HG03159 (cell line): ENCODE measurements around the gene ARHGEF4.
"Not testable (repeated sequence)": the region's sequence is repeated elsewhere in the genome, so short reads cannot be mapped to it uniquely, and the experiment has no call there.

Experiments
- ATAC-seq: cut with Tn5 transposase; IDR thresholded peaks from one replicate; pipeline ENCODE4 v1.9.1; 2021; ENCODE audit warnings: mild to moderate bottlenecking, moderate library complexity; ENCODE audit not compliant: unreplicated experiment

The ARHGEF4 gene

GRCh38 chr2:131046028-131046917 lies 209.6 kb downstream of the ARHGEF4 start:
- no peak for ATAC-seq

DNA sequence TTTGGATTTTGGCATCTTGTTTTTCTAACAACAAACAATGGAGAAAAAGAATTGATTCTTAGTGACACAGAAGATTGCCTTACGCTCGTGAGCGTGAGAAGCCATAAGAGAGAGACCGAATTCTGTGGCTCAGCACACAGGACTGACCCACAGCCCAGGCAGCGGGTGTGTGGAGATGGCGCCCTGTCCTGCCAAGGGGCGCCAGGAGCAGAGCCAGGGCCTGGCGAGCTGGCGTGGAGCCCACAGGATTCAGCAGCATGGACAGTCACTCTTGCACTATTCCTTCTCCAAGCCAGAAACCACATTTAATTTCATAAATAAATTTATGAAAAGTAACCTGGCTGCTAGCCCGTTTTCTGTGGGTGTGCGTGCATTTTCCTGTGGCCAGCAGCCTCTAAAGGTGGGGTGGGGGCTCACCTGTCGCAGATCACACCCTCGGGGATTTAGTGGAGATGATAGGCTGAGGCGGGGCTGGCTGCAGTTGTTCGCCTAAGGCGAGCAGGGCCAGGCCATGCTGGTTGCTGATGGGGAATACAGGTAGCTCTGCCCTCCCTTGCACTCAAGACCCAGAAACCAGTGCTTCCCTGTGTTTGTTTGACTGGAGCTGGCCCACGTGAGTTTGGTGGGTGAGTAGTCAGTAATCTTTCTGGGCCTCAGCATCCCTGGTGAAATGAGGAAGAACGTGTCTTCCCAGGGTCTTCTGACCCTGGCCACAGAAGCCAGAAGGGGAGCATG lies 210.4 kb downstream of the ARHGEF4 start:
- no peak for ATAC-seq

GRCh38 chr2:131047920-131048560 lies 211.3 kb downstream of the ARHGEF4 start:
- no peak for ATAC-seq

DNA sequence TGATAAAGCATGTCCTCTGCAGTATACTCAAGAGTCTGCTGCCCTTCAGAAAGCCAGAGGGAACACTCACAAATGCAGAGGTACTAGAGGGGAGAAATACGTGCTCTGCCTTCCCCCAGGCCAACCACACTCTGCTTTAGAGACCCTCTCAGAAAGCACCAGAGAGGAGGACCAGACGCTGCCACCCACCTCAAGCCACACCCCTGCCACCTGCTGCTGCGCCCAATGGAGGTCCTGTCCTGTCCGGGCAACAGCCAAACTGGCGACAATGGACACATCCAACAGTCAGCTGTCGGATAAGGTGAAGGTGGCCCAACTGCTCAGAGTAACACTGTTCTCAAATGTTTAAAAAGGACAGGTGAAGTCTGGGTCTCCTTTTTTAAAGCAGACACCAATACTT lies 211.9 kb downstream of the ARHGEF4 start:
- no peak for ATAC-seq

- no peak for ATAC-seq
These were observed 212.5 kb downstream of the ARHGEF4 start for GRCh38 chr2:131049150-131049718.

- no peak for ATAC-seq
These were observed 214.2 kb downstream of the ARHGEF4 start for GRCh38 chr2:131050896-131051295.

DNA sequence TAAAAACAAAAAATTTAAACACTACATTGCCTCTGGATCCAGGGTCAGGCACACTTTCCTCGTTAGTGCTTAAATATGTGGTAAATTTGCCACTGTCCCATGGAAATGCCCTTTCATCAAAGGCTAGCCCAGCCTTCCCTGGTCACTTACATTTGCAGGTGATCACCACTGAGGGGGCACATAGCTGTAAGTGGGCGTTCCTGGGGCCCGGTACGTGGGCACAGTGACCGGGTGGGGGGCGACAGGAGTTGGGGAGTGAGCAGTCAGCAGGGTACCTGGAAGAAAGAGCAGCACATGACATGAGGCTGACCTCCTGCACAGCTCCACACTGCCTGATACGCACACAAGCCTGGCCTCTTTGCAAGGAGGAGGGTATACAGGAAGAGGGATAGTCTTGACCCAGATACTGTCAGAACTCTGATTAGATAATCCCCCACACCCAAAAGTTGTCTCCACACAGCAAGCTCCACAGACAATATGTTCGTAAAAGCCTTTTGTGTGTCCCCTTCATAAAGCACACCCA lies 216.1 kb downstream of the ARHGEF4 start:
- no peak for ATAC-seq

DNA sequence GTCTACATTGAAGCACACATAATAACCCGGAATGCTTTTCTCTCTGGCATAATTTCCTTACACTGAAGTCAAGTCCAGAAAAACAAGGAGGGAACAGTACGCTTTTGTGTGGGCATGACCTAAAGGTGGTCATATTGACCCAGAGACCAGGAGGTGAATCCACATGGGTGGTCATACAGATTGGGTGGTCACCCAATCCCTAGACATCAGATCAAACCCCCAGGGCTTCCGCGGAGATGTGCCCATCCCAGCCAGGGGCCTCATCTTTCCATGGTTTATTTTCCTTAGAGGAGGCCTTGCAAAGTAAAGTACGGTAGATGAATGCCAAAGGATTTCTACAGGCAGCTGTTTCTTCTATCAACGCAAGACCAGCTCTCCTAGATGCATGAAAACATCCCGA lies 217.8 kb downstream of the ARHGEF4 start:
- no peak for ATAC-seq

- no peak for ATAC-seq
These were observed 218.7 kb downstream of the ARHGEF4 start for GRCh38 chr2:131055169-131056065.

- no peak for ATAC-seq
These were observed 219.7 kb downstream of the ARHGEF4 start for GRCh38 chr2:131056204-131056931.

DNA sequence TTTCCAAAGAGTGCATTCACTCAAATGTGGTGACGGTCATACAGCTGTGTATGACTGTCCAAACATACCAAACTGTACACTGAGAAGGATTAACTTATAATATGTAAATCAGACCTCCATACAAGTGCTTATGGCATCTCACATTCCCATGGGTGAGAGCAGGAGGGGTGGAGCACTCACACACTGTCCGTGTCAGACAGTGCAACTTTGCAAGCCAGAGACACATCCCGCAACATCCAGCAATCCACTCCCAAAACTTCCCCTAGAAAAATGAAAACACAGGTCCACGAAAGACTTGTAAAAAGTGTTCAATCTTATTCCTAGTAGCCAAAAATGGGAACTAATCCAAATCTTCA lies 220.2 kb downstream of the ARHGEF4 start:
- no peak for ATAC-seq

DNA sequence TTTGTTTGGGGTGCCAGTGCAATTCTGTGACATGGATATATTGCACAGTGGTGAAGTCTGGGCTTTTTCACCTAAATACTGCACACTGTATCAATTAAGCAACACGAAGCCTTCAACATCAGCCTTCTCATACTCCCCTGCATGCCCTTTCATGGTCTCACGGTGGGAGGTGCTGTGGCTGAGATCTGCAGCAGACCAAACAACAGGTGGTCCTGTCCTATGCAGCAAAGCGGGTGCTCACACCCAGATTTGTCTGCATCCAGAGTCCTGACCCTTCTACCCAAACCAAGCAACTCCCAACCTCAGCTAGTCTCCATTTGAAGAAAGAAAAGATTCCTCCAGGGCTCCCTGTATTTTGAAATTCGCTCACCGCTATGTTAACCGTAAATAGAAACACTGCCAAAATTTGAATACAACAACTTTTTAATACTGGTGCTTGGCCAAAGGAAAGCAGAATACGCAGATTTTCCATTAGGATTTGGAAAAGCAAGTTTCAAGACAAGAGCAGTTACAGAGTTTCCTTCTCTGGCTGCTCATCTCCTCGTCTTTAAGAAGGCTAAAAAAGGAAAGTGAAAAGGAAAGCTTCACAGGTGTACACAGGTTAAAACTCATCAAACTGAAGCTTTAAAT lies 221.6 kb downstream of the ARHGEF4 start:
- no peak for ATAC-seq

DNA sequence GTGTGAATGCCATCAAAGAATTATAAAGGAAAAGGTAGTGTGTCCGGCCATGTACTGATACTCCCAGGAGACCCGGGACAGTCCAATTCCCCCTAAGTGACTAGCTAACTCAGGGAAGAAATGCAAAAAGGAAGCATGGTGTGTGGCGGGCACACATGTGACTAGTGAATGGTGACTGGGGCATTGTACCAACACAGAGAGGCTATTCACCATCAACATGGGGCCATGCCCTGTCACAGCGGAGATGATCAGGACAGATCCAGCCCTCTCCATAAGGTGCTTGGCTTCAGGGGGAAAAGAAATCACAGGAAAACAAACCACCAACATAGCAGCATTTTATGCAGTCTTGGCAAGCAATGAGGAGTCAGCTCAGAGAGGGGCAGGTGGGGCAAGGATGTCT lies 222.2 kb downstream of the ARHGEF4 start:
- ATAC-seq = no peak

GRCh38 chr2:131063501-131064283 lies 227.0 kb downstream of the ARHGEF4 start:
- ATAC-seq = no peak

DNA sequence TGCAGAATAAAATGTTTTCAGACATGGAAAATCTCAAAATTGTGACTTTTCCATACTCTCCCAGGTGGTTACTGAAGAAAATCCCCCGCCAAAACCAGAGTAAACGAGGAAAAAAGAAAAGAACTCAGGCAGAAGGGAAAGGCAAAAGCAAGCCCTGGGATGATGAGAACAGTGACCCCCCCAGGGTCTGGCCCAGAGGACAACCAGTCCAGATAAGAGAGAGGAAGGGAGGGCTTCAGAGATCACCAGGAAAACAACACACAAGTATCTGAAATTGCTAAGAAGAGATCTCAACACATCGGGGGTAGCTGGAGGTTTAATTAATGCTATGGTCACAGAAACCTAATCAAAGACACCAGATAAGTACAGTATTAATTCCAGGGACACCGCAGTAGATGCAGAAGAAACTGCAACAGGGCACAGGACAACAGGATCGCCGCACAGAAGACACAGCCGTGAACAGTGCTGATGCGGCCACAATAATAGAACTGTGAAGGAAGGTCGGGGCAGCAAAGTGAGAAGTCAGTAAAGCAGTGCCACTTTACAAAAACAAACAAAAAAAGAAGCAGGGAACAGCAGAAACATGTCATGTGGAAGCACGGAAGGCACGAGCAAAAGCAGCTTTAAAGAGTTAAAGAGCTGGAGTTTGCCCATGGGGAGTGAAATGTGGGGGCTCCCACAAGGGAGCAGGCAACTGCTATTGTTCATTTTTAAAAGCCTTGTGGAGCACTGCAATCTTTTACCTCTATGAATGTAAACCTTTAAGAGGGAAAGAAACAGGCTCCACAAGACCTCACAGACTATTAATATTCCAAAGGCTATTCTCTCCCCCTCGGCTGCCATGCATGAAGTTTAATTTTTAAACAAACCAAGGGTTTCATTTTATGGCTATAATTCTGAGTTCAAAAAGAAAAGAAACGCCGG lies 228.1 kb downstream of the ARHGEF4 start:
- no peak for ATAC-seq

DNA sequence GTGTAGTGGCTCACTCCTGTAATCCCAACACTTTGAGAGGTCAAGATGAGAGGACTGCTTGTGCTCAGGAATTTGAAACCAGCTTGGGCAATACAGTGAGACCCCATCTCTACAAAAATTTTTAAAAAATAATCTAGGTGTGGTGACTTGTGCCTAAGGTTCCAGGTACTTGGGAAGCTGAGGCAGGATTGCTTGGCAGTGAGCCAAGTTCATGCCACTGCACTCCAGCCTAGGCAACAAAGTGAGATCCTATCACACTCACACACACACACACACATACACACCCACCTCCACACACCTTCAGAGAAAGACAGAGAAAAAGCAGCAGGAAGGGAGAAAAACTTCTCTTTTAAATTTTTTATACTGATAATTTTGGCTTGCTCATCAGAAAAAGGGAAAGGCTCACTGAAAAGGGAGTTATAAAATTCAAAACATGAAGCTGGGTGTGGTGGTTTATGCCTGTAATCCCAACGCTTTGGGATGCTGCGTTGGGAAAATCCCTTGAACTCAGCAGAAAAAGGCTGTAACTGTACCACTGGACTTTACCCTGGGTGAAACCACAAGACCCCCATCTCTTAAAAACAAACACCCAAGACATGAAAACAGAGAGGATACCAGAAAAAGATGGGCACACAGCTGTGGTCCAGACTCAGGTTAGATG lies 230.9 kb downstream of the ARHGEF4 start:
- ATAC-seq = no peak

DNA sequence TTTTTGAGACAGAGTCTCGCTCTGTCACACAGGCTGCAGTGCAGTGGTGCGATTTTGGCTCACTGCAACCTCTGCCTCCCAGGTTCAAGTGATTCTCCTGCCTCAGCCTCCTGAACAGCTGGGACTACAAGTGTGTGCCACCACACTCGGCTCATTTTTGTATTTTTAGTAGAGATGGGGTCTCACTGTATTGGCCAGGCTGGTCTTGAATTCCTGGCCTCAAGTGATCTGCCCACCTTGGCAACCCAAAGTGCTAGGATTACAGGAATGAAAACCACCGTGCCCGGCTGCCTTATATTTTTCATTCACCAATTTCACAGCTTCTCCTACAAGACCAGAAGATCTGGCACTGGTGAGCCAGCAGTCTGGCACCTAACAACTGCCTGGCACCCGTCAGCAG lies 231.5 kb downstream of the ARHGEF4 start:
- not testable (repeated sequence) for ATAC-seq
